ENCODE results near the gene AKAP9. TPM values are rescaled to one million over a fixed set of nuclear protein-coding genes. Genes with fewer than 3 reads are reported as not detected.

Gene AKAP9
- total and polyA plus RNA-seq, 9 of the 15 experiments (the other 6 are each of a cell fraction or from before 2014, with no cell fraction given) = 25.5 to 80.9 (median 46.3) TPM

- ATAC-seq (no peak), DNase-seq (ENCODE audit: extremely low read depth in 1 of 4, low spot score in 3 of 4) (no peak), FAIRE-seq (no peak)
- Histone ChIP-seq H3K9ac (ENCODE audit: insufficient read depth in 1 of 2, low read depth in 2 of 2, low read length in 2 of 2) (no peak overlapping the region), H3K27ac (ENCODE audit: extremely low read depth, low read depth, low read length) (no peak overlapping the region), H4K20me1 (replicated peaks; ENCODE audit: control insufficient read depth, insufficient read depth, low read length) (no peaks in the 10 kb centered on the region), H3K79me2 (ENCODE audit: control insufficient read depth, insufficient read depth, low read length) (no peaks in the 10 kb centered on the region), H3K27me3 (ENCODE audit: control insufficient read depth in 2 of 2, insufficient read depth in 2 of 2, low read length in 2 of 2) (no peaks in the 10 kb centered on the region), H3K36me3 (ENCODE audit: control insufficient read depth, insufficient read depth, low read length) (no peaks in the 10 kb centered on the region), H3K4me2 (ENCODE audit: insufficient read depth, low read length) (no peak overlapping the region), H3K4me1 (replicated peaks in 1 of 2; ENCODE audit: control insufficient read depth in 2 of 2, insufficient read depth in 2 of 2, low read length in 2 of 2) (no peaks in the 10 kb centered on the region; a peak in 1 of 5 replicates), H3K9me3 (replicated peaks; ENCODE audit: control insufficient read depth, insufficient read depth, low read depth, low read length) (no peaks in the 10 kb centered on the region), H2AFZ (ENCODE audit: low read depth, low read length) (no peak overlapping the region), H3K4me3 (no peak overlapping the region), H3K9me1 (ENCODE audit: control insufficient read depth, insufficient read depth, low read length) (no peaks in the 10 kb centered on the region)
- no peak for TF ChIP-seq TRIM25 (IDR thresholded peaks at IDR 0.05; ENCODE audit: borderline replicate concordance)
- TF ChIP-seq BRF1 (IDR thresholded peaks at IDR 0.05; ENCODE audit: borderline replicate concordance, extremely low read depth, insufficient read length) = no peak
- no peak for TF ChIP-seq ZBTB34 (CRISPR knock-in tag; IDR thresholded peaks at IDR 0.05)
- TF ChIP-seq C11orf30 (IDR thresholded peaks at IDR 0.05; ENCODE audit: low read depth) = no peak
- TF ChIP-seq PRPF4 (IDR thresholded peaks at IDR 0.05; ENCODE audit: insufficient read depth, low read depth, low read length, poor library complexity, severe bottlenecking) = no peak
- TF ChIP-seq SRSF9 (IDR thresholded peaks at IDR 0.05; ENCODE audit: borderline replicate concordance, low read depth, low read length) = no peak
- no peak for TF ChIP-seq ZNF280A (IDR thresholded peaks at IDR 0.05; ENCODE audit: low read depth, partially characterized antibody)
- no peak for TF ChIP-seq EP300 (IDR thresholded peaks at IDR 0.05; ENCODE audit: low read length)
- TF ChIP-seq ARID3A (IDR thresholded peaks at IDR 0.05; ENCODE audit: borderline replicate concordance, low read depth, low read length) = no peak
- TF ChIP-seq NFYB (IDR thresholded peaks at IDR 0.05; ENCODE audit: extremely low read depth, insufficient read length) = no peak
- no peak for TF ChIP-seq SP2 (IDR thresholded peaks at IDR 0.05; ENCODE audit: extremely low read depth, low read depth, low read length, poor library complexity, severe bottlenecking)
- TF ChIP-seq RFX5 (IDR thresholded peaks at IDR 0.05; ENCODE audit: low read depth, low read length) = no peak
- TF ChIP-seq SMARCB1 (IDR thresholded peaks at IDR 0.05; ENCODE audit: insufficient read length, low read depth) = no peak
- in situ Hi-C loops (cut with MboI) (no loop called here), intact Hi-C loops (cut with micrococcal nuclease) (no loop called here)
- CTCF ChIA-PET (ENCODE audit: low intra/inter-chr PET ratio) = no interaction called here
- no TSS peak for BruUV-seq (replicated peaks)
- WGBS (ENCODE audit: insufficient coverage, low coverage, missing lambda C conversion rate) = 35% methylated on average over 7 of the region's 7 CpGs
- POLR2A ChIA-PET = no interaction called here
Measured at GRCh38 chr7:92141161-92141560, 200.5 kb downstream of the AKAP9 start.
